Gastrocnemius medialis (tissue), 4 donors: ENCODE results near the gene KCNT1. TPM values are rescaled to one million over a fixed set of nuclear protein-coding genes. Genes with fewer than 3 reads are reported as not detected.

Source experiments
- ATAC-seq, 2 donors: fragments of 150-250 bp; one replicate each; pipeline ENCODE4 v1.9.1; 2016
- DNase-seq, 2 donors: peaks; one replicate each; pipeline ENCODE4 v3.0.0-alpha.2; 2019
- H3K27ac ChIP-seq, 4 donors: fragments of 200-600 bp; sonication (generic); 1 replicate in 1 of 4; 2 replicates in 3 of 4; pipeline ENCODE4 v1.5.1; 2016 to 2018; ENCODE audit warnings: mild to moderate bottlenecking in 2 of 4, moderate library complexity in 1 of 4
- H3K27me3 ChIP-seq, 3 donors: fragments of 200-600 bp; sonication (generic) in 2 of 3; 1 replicate in 1 of 3; 2 replicates in 2 of 3; pipeline versions ENCODE4 v1.5.1 to v1.6.0; 2016 to 2019; ENCODE audit warnings: mild to moderate bottlenecking in 1 of 3, moderate library complexity in 1 of 3
- H3K36me3 ChIP-seq, 2 donors: fragments of 200-600 bp; sonication (generic) in 1 of 2; one replicate each; pipeline ENCODE4 v1.5.1; 2017 to 2018
- H3K4me1 ChIP-seq, 2 donors: fragments of 200-600 bp; sonication (generic) in 1 of 2; one replicate each; pipeline ENCODE4 v1.5.1; 2016 to 2017; ENCODE audit warnings: mild to moderate bottlenecking in 2 of 2
- H3K4me3 ChIP-seq, 4 donors: fragments of 200-600 bp; sonication (generic) in 3 of 4; 1 replicate in 1 of 4; 2 replicates in 3 of 4; pipeline ENCODE4 v1.5.1; 2016 to 2019; ENCODE audit warnings: mild to moderate bottlenecking in 2 of 4
- H3K9me3 ChIP-seq, 3 donors: fragments of 200-600 bp; sonication (generic) in 2 of 3; 1 replicate in 1 of 3; 2 replicates in 2 of 3; pipeline ENCODE4 v1.5.1; 2016 to 2019
- CTCF ChIP-seq, 5 experiments: fragments of 450-650 bp in 3 of 5; fragments of 200-600 bp in 2 of 5; sonication (generic) in 2 of 5; IDR thresholded peaks in 4 of 5; conservative IDR thresholded peaks in 1 of 5; 1 replicate in 4 of 5; 2 replicates in 1 of 5; pipeline ENCODE4 v1.5.1; 2016 to 2019; ENCODE audit warnings: antibody characterized with exemption in 5 of 5, mild to moderate bottlenecking in 3 of 5, moderate library complexity in 3 of 5
- POLR2A ChIP-seq, 2 donors: fragments of 450-650 bp; IDR thresholded peaks; one replicate each; pipeline ENCODE4 v1.6.1; 2017; ENCODE audit warnings: antibody characterized with exemption in 2 of 2, mild to moderate bottlenecking in 2 of 2, moderate library complexity in 2 of 2
- in situ Hi-C, 4 donors: fragments of 200-750 bp; cut with MboI; loops; one replicate each; pipeline versions ENCODE4 v1.15.0 to v1.8.0; 2017; ENCODE audit warnings: low sequenced_read_pairs in 4 of 4
- intact Hi-C: fragments of 100-400 bp; cut with DNase I; formaldehyde crosslinking; loops from one replicate; pipeline ENCODE4 v1.15.1; 2023; ENCODE audit warnings: low total_unique reads
- total RNA-seq, 4 donors: library from RNA; depleted of rRNA; stranded (reverse); fragments of >200 nt; gene quantifications; one replicate each; pipeline versions ENCODE4 v1.1.0 to v1.2.3, GENCODE V29; 2016

Gene KCNT1
- total RNA-seq, 4 donors from 2014 or later, result 2.3 to 8.7 (median 5.3) TPM

DNA sequence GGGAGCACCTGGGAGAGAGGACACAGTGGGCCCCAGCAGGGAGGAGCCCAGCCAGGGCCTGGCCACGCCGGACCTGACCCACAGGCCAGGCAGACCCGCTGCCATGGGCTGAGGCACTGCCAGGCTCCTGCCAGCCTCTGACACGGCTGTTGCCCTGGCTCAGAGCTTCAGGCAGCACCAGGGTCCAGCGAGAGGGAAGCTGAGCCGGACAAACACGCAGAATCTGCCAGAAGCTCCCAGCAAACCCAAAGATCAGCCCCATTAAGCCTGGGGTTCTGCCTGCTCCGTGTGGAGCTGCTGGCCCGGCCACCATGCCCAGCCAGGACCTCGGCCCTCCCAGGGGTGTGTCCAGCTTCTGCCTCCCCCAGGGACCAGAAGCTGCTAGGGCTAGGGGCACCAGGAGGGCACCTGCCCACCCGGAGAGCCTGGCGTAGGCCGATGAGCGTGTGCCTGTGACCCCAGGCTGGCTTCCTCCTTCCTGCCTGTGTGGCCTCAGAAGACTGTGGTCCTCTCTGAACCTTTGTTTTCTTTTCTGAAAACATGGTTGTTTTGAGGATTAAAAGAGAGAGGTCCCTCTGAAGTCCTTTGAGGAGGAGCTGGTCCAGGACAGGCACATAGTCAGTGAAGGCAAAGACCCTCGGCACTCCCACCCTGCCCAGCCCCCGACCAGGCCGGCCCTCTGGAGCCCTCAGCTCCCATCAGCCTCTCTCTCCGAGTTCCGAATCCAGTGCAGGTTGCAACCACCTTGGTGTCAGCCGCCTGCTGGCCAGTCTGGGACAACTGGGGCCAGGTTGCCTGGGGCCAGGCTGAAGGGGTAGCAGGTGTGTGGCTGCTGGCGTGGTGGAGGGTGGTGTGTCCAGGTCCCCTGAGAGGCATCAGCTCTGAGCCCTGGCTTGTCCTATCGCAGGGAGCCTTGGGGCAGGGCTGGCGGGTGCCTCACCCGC lies 39.6 kb downstream of the KCNT1 start:
- no peaks in the 10 kb centered on the region for H3K9me3 ChIP-seq
- in situ Hi-C loops, result no loop called here
- ATAC-seq (no peak), DNase-seq (no peak)
- no peak overlapping the region for H3K4me3 ChIP-seq
- no peak for TF ChIP-seq POLR2A (IDR thresholded peaks at IDR 0.05)
- peak overlapping the region in 2 of 4 donors; percentile 40 to 55 for H3K27ac ChIP-seq
- H3K27me3 ChIP-seq, result no peaks in the 10 kb centered on the region
- intact Hi-C loops, result no loop called here
- no peaks in the 10 kb centered on the region for H3K36me3 ChIP-seq
- H3K4me1 ChIP-seq, result peaks cover 22 to 34% of the 10 kb centered on the region in 2 donors

- DNase-seq (no peak), ATAC-seq (no peak)
- TF ChIP-seq POLR2A (IDR thresholded peaks at IDR 0.05) (no peak), CTCF (IDR thresholded peaks at IDR 0.05 in 4 of 5, conservative IDR thresholded peaks at IDR 0.05 in 1 of 5) (no peak)
- Histone ChIP-seq H3K36me3 (no peaks in the 10 kb centered on the region), H3K4me3 (no peak overlapping the region), H3K9me3 (no peaks in the 10 kb centered on the region), H3K27me3 (no peaks in the 10 kb centered on the region), H3K27ac (peak overlapping the region; percentile 74 to 92 (median 86)), H3K4me1 (peaks cover 22 to 35% of the 10 kb centered on the region in 2 donors)
- in situ Hi-C loops (no loop called here), intact Hi-C loops (no loop called here)
Measured at GRCh38 chr9:135743021-135743420, 41.0 kb downstream of the KCNT1 start.

GRCh38 chr9:135743546-135744332 lies 41.8 kb downstream of the KCNT1 start:
- no peaks in the 10 kb centered on the region for H3K27me3 ChIP-seq
- ATAC-seq (peak; percentile 65 to 79), DNase-seq (peak; percentile 36 to 85)
- no peak for TF ChIP-seq CTCF (IDR thresholded peaks at IDR 0.05 in 4 of 5, conservative IDR thresholded peaks at IDR 0.05 in 1 of 5)
- TF ChIP-seq POLR2A (IDR thresholded peaks at IDR 0.05), result peak; percentile 32 to 38
- peak overlapping the region; percentile 74 to 92 (median 86) for H3K27ac ChIP-seq
- H3K4me1 ChIP-seq, result peaks cover 22 to 35% of the 10 kb centered on the region in 2 donors
- intact Hi-C loops, result no loop called here
- no peaks in the 10 kb centered on the region for H3K9me3 ChIP-seq
- in situ Hi-C loops, result no loop called here
- H3K4me3 ChIP-seq, result peak overlapping the region; percentile 32 to 41 (median 36)
- no peaks in the 10 kb centered on the region for H3K36me3 ChIP-seq

- in situ Hi-C loops (no loop called here), intact Hi-C loops (no loop called here)
- Histone ChIP-seq H3K9me3 (no peaks in the 10 kb centered on the region), H3K27ac (peak overlapping the region; percentile 74 to 92 (median 86)), H3K36me3 (no peaks in the 10 kb centered on the region), H3K4me3 (peak overlapping the region; percentile 32 to 41 (median 36)), H3K4me1 (peaks cover 30 to 42% of the 10 kb centered on the region in 2 donors), H3K27me3 (no peaks in the 10 kb centered on the region)
- TF ChIP-seq CTCF (IDR thresholded peaks at IDR 0.05 in 4 of 5, conservative IDR thresholded peaks at IDR 0.05 in 1 of 5) (no peak), POLR2A (IDR thresholded peaks at IDR 0.05) (no peak)
- ATAC-seq (peak; percentile 33 to 50), DNase-seq (peak in 1 of 2 donors; percentile 37)
Measured at GRCh38 chr9:135744333-135745070, 42.5 kb downstream of the KCNT1 start.
